HEK293 (cell line): ENCODE results near the gene PEAR1.
A peak's percentile ranks its signal among the peaks of the same experiment; 100 is the strongest.

Experiments
- CTCF ChIA-PET: fragments of 350-600 bp; formaldehyde crosslinking; extraction: SDS; loops from one replicate; lab custom pipeline; 2021; ENCODE audit warnings: antibody characterized with exemption; lab: Yijun Ruan, JAX
- POLR2A ChIA-PET: fragments of 300-600 bp; formaldehyde crosslinking; extraction: SDS; loops from one replicate; lab custom pipeline; 2020; ENCODE audit warnings: antibody characterized with exemption, inconsistent platforms; lab: Yijun Ruan, JAX
- H3K27ac ChIP-seq: fragments of 200-500 bp; sonication (Bioruptor generic); 2 replicates; pipeline ENCODE4 v1.5.1; 2014; ENCODE audit warnings: low read depth, low read length, control low read depth, inconsistent platforms; ENCODE audit errors: extremely low read depth
- H3K36me3 ChIP-seq, 2 experiments: fragments of 200-500 bp in 1 of 2; sonication (Bioruptor generic) in 1 of 2; 1 replicate in 1 of 2; 2 replicates in 1 of 2; pipeline ENCODE4 v1.5.1; 2014 to 2017; ENCODE audit warnings: inconsistent platforms in 2 of 2, low read length in 2 of 2; ENCODE audit not compliant: control insufficient read depth in 2 of 2, insufficient read depth in 1 of 2
- H3K4me1 ChIP-seq: fragments of 200-500 bp; sonication (Bioruptor generic); 2 replicates; pipeline ENCODE4 v1.5.1; 2014; ENCODE audit warnings: mild to moderate bottlenecking, low read length, inconsistent platforms; ENCODE audit not compliant: control insufficient read depth, insufficient read depth
- H3K4me3 ChIP-seq: 2 replicates; pipeline ENCODE4 v1.5.1; 2011; ENCODE audit warnings: low read depth, mild to moderate bottlenecking, control low read depth, low read length, moderate library complexity
- H3K9me3 ChIP-seq: fragments of 200-500 bp; sonication (Bioruptor generic); 2 replicates; pipeline ENCODE4 v1.5.1; 2014; ENCODE audit warnings: low read depth, low read length, inconsistent platforms; ENCODE audit not compliant: control insufficient read depth, insufficient read depth
- EGR2 ChIP-seq: fragments of 450-650 bp; formaldehyde crosslinking; IDR thresholded peaks from 2 replicates; pipeline ENCODE4 v1.5.1; 2016; ENCODE audit warnings: low read depth, missing biosample characterization, missing genetic modification characterization
- PBX3 ChIP-seq: sonication (generic); formaldehyde crosslinking; IDR thresholded peaks from 2 replicates; pipeline ENCODE4 v1.8.1; 2022; ENCODE audit warnings: mild to moderate bottlenecking, moderate library complexity, missing genetic modification reagents
- PRDM1 ChIP-seq: fragments of 450-650 bp; formaldehyde crosslinking; IDR thresholded peaks from 2 replicates; pipeline ENCODE4; 2016; ENCODE audit warnings: missing biosample characterization, missing genetic modification characterization
- PRDM10 ChIP-seq: fragments of 450-650 bp; formaldehyde crosslinking; IDR thresholded peaks from 2 replicates; pipeline ENCODE4 v1.5.1; 2016; ENCODE audit warnings: missing biosample characterization, missing genetic modification characterization
- ZFHX2 ChIP-seq: fragments of 450-650 bp; formaldehyde crosslinking; conservative IDR thresholded peaks from 2 replicates; pipeline ENCODE4 v1.5.1; 2016; ENCODE audit warnings: missing biosample characterization, missing genetic modification characterization
- ZFP41 ChIP-seq: fragments of 450-650 bp; formaldehyde crosslinking; IDR thresholded peaks from 2 replicates; pipeline ENCODE4 v1.5.1; 2016; ENCODE audit warnings: missing biosample characterization, missing genetic modification characterization, borderline replicate concordance
- ZNF121 ChIP-seq: fragments of 450-650 bp; formaldehyde crosslinking; IDR thresholded peaks from 2 replicates; pipeline ENCODE4 v1.5.1; 2016; ENCODE audit warnings: missing biosample characterization, missing genetic modification characterization
- ZNF518A ChIP-seq: fragments of 450-650 bp; formaldehyde crosslinking; conservative IDR thresholded peaks from 2 replicates; pipeline ENCODE4 v1.5.1; 2016; ENCODE audit warnings: low read depth, missing biosample characterization, missing genetic modification characterization
- ZNF555 ChIP-seq: fragments of 450-650 bp; formaldehyde crosslinking; conservative IDR thresholded peaks from 2 replicates; pipeline ENCODE4 v1.5.1; 2017; ENCODE audit warnings: missing biosample characterization, mild to moderate bottlenecking, missing genetic modification characterization, inconsistent platforms

PEAR1 gene

GRCh38 chr1:156901966-156902915, 8.7 kb downstream of the PEAR1 start:
- ChIA-PET POLR2A (no interaction called here), CTCF (interaction anchor here (0.5 to 2.2 kb wide), 9 partner anchors 8 to 300 kb away, joined by 3 to 10 read pairs (median 4); no protein-coding TSS in a partner anchor)
- Histone ChIP-seq H3K27ac (no peak overlapping the region), H3K36me3 (no peaks in the 10 kb centered on the region), H3K9me3 (no peaks in the 10 kb centered on the region), H3K4me1 (no peaks in the 10 kb centered on the region), H3K4me3 (no peak overlapping the region)
- TF ChIP-seq PRDM10 (tag by site-specific recombination) (peak; percentile 55), PBX3 (CRISPR knock-in tag) (no peak), ZFHX2 (tag by site-specific recombination) (peak; percentile 25; the same call in 1 of the 2 replicates), ZNF555 (no peak), ZFP41 (tag by site-specific recombination) (no peak), ZNF518A (tag by site-specific recombination) (no peak), ZNF121 (tag by site-specific recombination) (no peak)

- ChIA-PET CTCF (interaction anchor here (0.6 to 2.2 kb wide), 3 partner anchors 16 to 24 kb away, joined by 3 to 7 read pairs (median 4); no protein-coding TSS in a partner anchor), POLR2A (no interaction called here)
- Histone ChIP-seq H3K36me3 (no peaks in the 10 kb centered on the region), H3K9me3 (no peaks in the 10 kb centered on the region), H3K27ac (no peak overlapping the region), H3K4me3 (no peak overlapping the region), H3K4me1 (no peaks in the 10 kb centered on the region)
- TF ChIP-seq ZFHX2 (tag by site-specific recombination) (peak; percentile 55), PRDM10 (tag by site-specific recombination) (no peak), EGR2 (tag by site-specific recombination) (peak; percentile 77), PRDM1 (tag by site-specific recombination) (no peak)
These were observed 10.0 kb downstream of the PEAR1 start for GRCh38 chr1:156903328-156904091.
